Measurements from ENCODE around the gene ZNF12.
"Not testable (repeated sequence)": the region's sequence is repeated elsewhere in the genome, so short reads cannot be mapped to it uniquely, and the experiment has no call there.

The ZNF12 gene

DNA sequence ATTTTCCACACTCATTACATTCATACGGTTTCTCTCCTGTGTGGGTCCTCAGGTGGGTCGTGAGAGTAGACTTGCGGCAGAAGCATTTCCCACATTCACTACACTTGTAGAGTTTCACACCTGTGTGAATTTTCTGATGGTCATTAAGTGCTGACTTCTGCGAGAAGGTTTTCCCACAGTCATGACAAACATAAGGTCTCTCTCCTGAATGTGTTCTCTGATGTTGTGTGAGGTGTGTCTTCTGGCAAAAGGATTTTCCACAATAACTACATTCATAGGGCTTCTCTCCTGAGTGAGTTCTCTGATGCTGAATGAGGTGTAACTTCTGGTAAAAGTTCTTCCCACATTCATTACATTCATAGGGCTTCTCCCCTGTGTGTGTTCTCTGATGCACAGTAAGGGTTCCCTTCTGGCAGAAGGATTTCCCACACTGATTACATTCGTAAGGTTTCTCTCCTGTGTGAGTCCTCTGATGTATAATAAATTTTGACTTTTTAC is 15.1 kb downstream of the ZNF12 start:
- DNase-seq (ENCODE audit: low read depth in 2 of 2): no peak

DNA sequence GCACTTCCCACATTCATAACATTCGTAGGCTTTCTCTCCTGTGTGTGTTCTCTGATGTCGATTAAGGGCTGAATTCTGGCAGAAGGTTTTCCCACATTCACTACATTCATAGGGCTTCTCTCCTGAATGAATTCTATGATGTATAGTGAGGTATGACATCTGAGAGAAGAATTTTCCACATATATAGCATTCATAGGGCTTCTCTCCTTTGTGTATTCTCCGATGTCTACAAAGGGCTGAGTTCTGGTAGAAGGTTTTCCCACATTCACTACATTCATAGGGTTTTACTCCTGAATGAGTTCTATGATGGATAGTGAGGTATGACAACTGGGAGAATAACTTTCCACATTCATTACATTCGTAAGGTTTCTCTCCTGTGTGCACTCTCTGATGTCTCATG is 15.6 kb downstream of the ZNF12 start:
- no peak for DNase-seq (ENCODE audit: low read depth in 2 of 2)

DNA sequence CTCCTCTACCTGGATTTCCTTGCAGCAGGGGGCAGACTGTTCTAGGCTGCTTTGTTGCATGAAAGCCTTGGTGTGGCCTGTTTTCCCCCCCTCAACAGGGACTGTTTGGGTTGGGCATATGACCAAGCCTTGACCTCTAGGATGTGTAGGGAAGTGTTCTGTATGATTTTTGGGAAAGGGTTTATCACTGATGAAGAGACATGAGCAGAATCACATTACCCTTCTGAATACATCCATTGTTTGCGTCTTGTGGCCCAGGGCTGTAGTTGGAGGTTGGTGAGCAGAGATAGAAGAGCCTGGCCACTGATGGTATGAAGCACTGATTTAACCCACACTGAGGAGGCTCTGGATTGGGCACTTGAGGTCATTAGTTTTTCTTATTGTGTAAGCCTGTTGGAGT is 26.6 kb downstream of the ZNF12 start:
- no peak for DNase-seq (ENCODE audit: low read depth in 2 of 2)

DNA sequence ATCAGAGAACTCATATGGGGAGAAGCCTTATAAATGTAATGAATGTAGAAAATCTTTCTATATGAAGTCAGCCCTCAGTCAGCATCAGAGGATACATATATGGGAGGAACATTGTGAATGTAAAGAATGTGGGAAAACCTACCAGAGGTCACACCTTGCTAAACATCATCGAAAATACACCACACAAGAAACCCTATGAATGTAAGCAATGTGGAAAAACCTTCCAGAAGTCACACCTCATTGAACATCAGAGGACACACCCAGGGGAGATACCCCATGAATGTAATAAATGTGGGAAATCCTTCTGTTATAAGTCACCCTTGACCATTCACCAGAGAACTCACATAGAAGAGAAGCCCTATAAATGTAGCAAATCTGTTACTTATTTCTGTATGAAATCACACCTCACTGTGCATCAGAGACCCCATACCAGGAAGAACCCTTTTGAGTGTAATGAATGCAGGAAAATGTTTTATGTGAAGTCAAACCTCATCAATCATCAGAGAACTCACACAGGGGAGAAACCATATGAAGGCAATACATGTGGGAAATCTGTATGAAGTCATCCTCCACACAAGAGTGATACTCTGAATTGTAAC is 30.8 kb downstream of the ZNF12 start:
- no peak for DNase-seq (ENCODE audit: low read depth in 2 of 2)

DNA sequence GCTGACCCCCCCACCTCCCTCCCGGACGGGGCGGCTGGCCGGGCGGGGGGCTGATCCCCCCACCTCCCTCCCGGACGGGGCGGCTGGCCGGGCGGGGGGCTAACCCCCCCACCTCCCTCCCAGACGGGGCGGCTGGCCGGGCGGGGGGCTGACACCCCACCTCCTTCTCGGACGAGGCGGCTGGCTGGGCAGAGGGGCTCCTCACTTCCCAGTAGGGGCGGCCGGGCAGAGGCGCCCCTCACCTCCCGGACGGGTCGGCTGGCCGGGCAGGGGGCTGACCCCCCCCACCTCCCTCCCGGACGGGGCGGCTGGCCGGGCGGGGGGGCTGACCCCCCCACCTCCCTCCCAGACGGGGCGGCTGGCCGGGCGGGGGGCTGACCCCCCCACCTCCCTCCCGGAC is 35.9 kb downstream of the ZNF12 start:
- DNase-seq (ENCODE audit: low read depth in 2 of 2): not testable (repeated sequence)

DNA sequence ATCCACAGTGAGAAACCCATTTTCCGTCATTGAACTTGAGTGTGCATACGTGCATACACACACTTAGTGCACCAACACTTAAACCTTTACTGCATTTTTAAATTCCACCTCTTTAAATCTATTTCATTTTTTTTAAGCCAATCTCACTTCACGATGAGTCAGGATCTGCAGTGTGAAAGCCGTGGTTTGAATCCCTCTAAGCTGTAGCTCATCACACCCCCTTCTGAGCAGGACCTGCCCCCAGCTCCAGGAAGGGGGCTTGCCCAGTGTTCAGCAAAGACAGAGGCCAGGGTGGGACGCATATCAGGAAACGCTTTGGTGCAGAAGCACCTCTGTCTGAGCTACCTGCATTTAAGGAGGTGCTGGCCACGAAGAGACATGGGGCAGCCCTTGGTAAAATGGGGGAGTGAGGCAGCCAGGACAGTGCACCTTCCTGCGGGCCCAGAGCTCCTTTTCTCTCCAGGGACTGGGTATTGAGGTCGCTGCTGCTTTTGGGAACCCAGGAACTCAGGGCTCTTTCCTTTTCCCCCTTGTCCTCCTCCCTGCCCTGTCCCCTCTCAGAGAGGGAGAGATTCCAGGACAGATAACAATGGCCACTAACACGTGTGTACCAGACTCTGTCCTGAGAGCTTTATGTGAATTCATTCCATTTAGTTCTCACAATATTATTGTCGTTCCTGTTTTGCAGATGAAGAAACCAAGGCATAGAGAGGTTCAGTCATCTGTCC is 48.0 kb downstream of the ZNF12 start:
- DNase-seq (ENCODE audit: low read depth in 2 of 2): no peak

DNA sequence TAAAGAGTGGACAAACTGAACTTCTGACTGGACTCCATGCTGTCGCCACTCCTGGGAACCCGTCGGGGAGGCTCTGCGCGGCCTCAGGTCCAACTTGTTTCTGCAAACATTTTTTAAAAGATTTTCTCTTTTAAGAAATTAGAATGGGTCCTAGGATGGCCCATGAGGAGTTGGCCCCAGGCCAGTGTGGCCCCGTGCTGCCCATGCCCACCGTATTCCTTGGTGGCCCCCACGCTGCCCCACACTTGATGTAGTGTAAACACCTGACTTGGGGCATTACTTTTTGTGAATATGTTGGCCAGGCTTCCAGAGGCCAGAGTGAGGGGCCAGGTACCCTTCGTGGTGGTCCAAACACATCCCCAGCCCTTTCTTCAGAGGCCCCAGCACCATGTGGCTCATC is 50.3 kb downstream of the ZNF12 start:
- DNase-seq (ENCODE audit: low read depth in 2 of 2): no peak

DNA sequence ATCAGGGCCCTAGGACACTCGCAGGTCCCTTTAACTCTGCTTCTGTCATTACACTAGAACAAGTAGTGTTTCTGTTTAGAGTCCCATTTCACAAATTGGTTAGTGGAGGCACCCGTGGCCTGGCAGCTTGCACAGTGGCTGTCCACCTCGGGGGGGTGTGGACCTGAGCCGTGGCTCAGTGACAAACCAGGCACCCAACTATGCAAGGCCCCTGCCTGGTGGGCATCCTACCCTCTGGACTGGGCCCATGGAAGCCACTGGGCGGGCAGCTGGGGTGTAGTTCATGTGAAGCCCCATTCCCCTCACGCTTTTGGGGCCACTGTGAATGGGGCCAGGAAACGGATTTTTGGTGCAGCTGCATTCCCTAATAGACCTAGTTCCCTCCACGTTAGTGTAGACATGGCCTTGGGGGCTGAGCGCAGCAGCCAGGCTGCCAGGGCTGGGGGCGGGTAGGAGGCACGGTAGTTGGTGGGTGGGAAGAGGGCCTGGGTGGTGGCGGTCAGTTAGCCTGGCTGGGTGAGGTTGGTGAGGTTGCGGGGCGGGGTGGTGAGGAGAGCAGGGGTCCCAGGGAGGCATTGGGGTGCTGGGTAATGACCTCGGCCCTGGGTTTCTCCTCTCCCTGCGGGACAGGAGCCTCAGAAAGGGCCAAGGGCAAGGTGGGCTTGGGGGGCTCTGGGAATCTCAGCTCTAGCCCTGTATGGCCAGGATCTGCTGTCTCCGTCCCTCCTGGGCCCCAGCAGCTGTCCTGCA is 50.9 kb downstream of the ZNF12 start:
- no peak for DNase-seq (ENCODE audit: low read depth in 2 of 2)

DNA sequence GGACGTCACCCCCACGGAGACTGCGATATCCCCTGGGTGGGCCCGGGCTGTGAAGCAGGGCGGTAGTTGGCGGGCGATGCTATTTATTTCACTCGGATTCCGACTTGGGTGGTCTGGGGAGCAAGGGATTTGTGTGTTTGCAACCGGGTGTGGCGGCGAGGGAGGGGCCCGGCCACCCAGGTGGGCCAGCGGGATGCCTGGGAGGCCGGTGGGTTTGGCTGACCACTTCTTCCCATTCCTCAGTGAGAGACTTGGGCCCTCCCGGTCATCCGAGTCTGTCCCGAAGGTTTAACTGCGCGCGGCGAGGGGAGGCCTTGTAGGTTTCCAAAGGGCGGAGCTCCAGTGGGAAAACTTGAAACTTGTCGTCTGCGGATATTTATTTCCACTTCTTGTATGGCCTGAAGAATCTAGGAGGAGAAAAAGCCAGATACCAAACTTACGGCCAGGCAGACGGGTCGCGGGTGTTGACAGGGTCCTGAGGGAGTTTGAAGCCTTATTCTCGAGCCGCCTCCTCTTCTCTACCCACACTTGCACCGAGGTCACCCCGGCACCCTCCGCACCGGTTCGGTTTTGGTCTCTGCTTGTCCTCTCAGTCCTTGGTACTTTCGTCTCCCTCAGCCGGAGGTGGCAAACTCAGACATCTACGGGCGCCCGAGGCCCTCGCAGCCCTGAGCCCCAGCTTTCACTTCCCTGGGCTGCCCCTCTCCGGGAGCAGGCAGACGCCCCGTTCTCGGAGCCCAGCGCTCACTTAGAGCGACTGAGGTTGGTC is 51.7 kb downstream of the ZNF12 start:
- DNase-seq (ENCODE audit: low read depth in 2 of 2): no peak

DNA sequence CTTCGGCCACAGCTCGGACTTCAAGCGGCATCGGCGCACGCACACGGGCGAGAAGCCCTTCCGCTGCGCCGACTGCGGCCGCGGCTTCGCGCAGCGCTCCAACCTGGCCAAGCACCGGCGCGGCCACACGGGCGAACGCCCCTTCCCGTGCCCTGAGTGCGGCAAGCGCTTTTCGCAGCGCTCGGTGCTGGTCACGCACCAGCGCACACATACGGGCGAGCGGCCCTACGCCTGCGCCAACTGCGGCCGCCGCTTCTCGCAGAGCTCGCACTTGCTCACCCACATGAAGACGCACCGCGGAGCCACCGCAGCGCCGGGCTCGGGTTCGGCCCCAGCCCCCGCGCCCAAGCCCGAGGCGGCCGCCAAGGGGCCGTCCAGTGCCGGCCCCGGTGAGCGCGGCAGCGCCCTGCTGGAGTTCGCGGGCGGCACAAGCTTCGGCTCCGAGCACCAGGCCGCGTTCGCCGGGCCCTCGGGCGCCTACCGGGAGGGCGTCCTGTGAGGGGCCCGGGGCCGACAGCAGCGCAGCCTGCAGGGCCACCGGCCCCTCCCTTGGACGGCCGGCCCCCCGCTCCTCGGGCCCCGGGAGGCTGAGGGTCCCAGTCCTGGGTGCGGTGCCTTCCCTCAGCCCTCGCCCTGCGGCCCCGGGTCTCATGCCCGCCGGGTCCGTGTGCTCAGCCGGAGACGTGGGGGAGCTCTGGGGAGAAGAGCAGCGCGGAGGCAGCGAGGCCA is 52.5 kb downstream of the ZNF12 start:
- DNase-seq (ENCODE audit: low read depth in 2 of 2): no peak

DNA sequence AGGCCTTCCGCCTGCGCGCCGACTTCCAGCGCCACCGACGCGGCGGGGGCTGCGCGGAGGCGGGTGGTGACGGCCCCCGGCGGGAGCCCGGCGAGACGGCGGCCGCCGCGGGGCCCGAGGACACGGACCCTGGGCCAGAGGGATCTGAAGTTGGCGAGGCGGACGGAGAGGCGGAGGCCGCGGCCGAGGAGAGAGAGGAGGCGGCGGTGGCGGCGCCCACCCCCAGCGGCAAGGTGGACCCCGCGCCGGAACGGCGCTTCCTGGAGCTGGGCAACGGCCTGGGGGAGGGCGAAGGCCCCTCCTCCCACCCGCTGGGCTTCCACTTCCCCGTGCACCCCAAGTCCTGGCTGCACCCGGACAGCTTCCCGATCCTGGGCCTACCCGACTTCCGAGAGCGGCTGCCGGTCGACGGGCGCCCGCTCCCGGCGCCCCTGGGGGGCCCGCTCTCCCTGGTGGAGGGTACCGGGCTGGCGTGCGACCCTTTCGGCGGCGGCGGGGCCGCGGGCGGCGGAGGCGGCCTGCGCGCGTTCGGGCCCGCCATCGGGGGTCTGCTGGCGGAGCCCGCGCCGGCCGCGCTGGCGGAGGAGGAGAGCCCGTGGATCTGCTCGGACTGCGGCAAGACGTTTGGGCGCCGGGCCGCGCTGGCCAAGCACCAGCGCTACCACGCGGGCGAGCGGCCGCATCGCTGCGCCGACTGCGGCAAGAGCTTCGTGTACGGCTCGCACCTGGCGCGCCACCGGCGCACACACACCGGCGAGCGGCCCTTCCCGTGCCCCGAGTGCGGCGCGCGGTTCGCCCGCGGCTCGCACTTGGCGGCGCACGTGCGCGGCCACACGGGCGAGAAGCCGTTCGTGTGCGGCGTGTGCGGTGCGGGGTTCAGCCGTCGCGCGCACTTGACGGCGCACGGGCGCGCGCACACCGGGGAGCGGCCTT is 53.4 kb downstream of the ZNF12 start:
- no peak for DNase-seq (ENCODE audit: low read depth in 2 of 2)

DNA sequence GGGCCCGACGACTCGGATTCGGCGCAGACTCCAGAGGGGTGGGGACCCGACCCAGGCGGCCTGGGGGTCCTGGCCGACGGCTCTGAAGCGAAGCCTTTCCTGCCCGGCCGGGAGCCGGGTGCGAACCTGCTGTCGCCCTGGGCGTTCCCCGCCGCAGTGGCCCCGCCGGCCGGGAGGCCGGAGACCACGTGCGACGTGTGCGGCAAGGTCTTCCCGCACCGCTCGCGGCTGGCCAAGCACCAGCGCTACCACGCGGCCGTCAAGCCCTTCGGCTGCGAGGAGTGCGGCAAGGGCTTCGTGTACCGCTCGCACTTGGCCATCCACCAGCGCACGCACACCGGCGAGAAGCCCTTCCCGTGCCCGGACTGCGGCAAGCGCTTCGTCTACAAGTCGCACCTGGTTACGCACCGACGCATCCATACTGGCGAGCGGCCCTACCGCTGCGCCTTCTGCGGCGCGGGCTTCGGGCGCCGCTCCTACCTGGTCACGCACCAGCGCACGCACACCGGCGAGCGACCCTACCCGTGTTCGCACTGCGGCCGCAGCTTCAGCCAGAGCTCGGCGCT is 54.2 kb downstream of the ZNF12 start:
- no peak for DNase-seq (ENCODE audit: low read depth in 2 of 2)

DNA sequence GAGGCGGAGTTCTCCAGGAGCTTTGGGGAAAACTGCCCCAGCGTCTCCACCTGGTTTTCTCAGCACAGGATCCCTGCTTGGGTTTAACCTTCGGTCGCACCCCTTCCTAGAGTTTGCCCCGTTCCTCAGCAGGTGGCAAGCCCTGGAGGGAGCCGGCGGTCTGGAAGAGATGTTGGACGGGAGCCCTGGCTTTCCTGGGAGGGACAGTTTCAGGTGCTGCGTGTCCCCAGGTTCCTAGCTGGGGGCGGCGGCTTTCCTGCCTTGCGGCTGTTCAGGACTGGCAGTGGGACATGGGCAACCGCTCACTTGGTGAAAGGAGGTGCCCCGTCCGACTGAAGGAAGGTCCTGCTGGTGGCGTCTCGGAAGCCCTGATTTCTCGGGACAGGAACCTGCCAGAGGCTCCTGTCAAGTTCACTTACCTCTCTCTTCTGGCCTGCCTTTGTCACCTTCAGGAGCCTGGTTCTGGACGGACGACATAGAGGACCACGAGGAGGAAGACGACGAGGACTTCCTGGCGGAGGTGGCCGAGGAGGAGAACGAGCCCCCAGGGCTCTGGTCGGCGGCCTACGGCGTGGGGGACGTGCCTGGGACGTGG is 54.8 kb downstream of the ZNF12 start:
- no peak for DNase-seq (ENCODE audit: low read depth in 2 of 2)

DNA sequence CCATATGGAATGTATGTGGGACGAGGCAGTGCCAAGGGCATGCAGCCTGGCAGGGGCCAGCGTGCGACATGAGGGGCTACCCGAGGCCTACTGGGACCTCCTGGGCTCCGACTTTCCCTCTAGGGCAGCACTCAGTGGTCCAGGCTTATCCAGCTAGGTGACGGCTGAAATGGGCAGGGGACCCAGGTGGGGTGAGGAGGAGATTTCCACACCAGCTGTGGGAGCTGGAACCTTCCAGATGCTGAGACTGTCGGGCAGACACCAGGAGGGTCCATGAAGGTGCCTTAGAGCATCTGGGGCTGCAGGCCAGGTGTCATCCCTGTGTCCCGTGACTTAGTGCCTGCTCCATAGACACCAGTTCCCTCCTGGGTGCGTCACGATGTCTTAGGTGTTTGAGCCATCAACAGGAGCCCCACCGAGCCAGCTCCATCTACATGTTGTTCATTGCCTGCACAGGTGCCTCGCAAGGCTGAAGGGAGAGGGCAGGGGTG is 56.2 kb downstream of the ZNF12 start:
- DNase-seq (ENCODE audit: low read depth in 2 of 2): no peak

DNA sequence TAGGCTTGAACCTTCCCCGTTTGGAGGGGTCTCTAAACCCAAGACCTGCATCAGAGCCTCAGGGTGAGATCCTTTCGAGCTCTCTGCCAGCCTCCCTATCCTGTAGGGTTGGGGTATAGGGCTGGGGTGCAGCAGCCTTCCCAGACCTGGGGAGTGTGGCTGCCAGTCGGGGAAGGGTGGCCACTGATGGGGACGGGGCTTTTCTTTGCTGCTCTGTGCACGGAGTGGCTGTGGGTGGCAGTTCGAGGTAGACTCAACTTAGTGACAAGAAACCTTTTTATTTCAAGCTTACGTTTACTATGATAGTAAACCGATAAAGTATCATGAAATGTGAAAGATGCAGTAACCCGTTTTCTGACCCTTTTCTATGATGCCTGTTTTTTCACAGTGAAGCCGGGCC is 56.7 kb downstream of the ZNF12 start:
- no peak for DNase-seq (ENCODE audit: low read depth in 2 of 2)

DNA sequence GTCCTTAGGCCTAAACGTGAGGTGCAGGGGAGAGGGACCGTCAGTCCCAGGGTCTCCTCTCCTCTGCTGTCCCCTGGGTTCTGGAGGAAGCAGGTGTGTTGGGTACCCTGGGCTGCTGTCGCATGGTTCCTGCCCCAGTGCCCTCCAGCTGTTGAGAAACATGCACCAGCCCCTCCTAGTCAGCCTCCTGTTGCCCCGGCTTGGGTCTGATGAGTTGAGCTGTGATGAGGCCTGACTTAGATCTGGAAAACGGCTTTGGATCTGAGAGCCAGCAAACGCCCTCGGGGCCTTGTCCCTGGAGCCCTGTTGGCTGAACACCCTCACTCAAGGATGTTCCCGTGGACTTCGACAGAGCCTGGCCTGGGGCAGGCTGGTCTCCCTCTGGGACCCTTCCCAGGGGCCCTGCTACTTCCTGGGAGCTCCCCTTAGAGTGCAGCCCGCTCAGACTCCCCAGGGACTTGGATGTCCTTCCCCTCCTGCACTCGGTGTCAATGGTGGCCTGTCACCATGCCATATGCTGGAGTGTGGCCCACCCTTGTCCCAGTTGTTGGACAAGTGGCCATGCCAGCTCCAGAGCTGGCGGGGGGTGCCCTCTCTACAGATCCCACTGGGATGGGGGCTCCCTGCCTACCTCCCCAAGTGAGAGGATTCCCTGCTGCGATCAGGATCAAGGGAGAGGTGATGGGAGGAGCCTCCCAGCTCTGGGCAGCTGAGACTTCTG is 57.3 kb downstream of the ZNF12 start:
- no peak for DNase-seq (ENCODE audit: low read depth in 2 of 2)

DNA sequence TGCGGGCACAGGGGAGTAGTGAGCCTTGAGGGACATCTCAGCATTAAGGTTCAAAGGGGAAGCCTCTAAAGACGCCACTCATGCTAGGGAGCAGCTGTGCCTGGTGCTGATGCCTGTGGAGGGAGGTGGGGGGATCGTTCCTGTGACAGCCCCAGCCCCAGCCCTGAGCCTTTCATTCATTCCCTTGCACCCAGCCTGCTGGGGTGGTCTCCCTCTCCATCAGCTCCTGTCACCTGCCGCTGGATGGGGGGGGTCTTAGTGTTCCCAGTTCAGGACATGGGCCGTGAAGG is 58.0 kb downstream of the ZNF12 start:
- DNase-seq (ENCODE audit: low read depth in 2 of 2): no peak

DNA sequence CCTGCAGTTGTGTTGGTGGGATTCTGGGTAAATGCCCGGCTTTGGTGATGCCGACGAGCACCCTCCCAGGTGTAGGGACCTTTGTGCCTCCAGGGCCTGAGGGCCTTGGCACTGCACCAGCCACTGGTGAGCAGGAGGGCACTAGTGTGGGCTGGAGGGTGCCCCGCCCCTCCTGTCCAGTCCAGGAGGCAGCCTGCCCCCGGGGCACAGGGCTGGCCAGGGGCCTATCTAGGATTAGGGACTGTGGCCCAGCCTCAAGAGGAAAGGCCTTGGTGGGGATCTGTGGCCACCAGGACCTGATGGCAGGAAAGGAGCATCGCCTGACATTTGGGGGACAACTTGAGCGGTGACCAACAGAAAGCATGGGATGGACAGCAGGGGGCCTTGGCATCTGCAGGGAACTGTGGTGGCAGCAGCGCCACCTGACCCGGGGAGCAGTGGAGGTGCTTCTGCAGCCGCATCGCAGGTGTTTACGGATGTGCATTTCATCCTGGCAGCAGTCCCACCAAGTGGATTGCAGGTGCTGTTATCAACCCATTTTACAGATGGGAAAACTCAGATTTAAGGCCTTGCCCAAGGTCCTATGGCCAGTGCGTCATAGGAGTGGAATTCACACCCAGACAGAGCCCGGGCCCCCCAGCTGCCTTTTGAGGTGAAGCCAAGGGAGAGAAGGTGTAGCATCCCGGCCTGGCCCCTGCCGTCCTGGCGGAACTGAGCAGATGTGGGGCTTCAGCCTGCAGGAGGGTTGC is 58.5 kb downstream of the ZNF12 start:
- DNase-seq (ENCODE audit: low read depth in 2 of 2): no peak
